GM12801 (cell line): ENCODE results near the gene ELAVL4.

ENCODE experiments used
- TF ChIP-seq, protein P1 (sequence below): IDR thresholded peaks from one replicate; pipeline ENCODE4 v1.5.1; 2011; ENCODE audit warnings: control low read depth; ENCODE audit not compliant: insufficient read length; ENCODE audit errors: extremely low read depth

ELAVL4 gene

DNA sequence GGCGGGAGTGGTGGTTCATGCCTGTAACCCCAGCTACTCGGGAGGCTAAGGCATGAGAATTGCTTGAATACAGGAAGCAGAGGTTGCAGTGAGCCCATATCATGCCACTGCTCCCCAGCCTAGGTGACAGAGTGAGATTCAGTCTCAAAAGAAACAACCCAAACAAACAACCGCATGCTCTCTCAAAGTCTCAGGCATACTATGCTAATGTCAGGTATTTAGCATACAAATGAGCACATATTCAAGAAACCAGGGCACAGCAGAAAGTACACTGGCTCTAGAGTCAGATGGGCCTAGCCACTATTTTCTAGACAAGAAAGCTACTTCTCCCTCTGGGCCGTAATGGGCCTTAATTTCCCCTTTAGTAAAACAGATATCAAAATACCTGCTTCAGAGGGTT is 55.0 kb downstream of the ELAVL4 start:
- TF ChIP-seq, protein P1, sequence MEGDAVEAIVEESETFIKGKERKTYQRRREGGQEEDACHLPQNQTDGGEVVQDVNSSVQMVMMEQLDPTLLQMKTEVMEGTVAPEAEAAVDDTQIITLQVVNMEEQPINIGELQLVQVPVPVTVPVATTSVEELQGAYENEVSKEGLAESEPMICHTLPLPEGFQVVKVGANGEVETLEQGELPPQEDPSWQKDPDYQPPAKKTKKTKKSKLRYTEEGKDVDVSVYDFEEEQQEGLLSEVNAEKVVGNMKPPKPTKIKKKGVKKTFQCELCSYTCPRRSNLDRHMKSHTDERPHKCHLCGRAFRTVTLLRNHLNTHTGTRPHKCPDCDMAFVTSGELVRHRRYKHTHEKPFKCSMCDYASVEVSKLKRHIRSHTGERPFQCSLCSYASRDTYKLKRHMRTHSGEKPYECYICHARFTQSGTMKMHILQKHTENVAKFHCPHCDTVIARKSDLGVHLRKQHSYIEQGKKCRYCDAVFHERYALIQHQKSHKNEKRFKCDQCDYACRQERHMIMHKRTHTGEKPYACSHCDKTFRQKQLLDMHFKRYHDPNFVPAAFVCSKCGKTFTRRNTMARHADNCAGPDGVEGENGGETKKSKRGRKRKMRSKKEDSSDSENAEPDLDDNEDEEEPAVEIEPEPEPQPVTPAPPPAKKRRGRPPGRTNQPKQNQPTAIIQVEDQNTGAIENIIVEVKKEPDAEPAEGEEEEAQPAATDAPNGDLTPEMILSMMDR: no peak

DNA sequence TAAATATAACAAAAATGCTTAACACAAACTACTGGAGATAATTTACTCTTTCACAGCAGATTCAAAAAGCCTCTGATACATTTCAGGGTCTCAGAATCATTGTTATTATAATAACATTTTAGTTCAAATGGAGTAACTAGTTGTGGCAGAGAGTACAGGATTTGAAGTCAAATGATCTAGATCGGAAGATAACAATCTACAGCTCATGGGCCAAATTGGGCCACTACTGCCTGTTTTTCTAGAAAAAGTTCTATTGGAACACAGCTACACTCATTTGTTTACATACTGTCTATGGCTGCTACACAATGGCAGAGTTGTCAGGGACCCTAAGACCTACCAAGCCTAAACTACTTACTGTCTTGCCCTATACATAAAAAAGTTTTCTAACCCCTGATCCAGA is 63.6 kb downstream of the ELAVL4 start:
- TF ChIP-seq, protein P1: no peak

DNA sequence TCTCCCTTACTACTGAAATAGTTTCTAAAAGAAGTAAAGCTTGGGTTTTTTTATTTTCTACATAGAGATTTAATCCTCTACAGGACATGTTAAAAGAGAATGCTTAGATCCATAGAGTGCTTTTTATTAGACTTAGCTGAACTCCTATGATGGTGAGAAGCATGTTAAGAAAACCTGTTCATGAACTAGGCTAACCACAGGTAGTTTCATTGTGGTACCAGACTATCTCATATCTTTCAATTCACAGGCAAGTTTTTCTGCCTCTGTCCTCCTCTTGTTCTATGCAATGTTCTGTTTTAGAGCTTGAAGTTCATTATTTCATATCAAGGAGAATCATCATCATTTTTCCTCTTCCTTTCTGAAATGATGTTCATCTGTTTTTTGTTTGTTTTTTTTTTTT is 65.4 kb downstream of the ELAVL4 start:
- TF ChIP-seq, protein P1: no peak

DNA sequence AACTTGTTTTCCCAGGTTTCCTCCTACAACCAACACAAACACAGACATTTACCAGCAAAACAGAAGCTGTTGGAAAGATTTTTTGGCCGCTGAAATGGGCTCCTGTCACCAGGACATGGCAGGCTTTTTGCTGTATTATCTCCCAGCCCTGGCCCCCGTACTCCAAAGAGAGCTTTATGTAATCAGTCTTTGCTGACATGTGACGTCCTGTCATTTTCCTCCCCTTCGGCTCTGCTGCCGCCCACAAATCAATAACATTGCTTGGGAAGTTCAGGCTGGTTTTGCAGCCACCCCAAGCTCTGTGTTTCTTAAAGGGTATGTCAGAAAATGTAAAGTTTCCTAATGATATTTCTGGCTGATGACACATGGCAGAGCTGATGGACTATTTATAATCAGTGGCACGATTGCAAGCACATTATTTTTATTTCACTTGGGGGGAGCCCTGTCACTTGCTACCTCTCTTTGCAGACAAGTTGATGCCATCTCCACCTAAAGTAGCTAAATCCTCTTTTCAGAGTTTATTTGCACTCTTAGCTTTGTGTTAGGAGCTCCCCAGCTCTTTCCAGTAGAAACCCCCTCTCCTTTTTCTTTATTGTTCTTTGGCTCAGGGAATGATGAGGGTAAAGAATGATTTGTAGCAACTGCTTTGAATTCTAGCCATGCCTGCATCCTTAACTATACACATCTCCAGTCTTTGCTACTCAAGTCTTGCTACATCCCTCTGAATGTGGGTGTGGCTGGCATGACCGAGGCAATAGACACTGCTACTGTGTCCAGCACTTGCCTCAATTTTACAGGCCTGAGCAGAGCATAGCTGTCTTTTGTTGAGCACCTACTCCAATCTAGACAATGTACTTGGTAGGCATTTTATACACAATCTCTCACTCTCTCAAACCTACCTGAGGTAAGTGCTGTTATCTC is 67.3 kb downstream of the ELAVL4 start:
- TF ChIP-seq, protein P1: no peak

DNA sequence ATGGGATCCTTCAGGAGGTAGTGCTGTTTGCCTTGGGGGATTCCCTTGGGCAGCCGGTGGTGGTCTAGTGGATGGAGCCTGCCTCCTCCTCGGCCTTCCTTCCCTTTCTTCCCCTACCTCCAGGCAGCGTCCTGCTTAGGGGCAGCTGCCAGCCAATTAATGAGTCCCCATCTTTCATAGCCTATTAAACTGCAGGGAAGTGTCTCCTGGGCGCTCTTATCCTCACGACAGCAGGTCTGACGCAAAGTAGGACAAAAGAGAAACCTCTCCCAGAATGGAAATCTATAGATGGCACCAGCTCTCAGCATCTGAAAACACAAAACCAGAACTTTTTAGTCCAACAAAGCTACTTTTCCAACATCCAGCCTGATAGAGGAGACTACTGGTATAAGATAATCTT is 69.3 kb downstream of the ELAVL4 start:
- TF ChIP-seq, protein P1: no peak

DNA sequence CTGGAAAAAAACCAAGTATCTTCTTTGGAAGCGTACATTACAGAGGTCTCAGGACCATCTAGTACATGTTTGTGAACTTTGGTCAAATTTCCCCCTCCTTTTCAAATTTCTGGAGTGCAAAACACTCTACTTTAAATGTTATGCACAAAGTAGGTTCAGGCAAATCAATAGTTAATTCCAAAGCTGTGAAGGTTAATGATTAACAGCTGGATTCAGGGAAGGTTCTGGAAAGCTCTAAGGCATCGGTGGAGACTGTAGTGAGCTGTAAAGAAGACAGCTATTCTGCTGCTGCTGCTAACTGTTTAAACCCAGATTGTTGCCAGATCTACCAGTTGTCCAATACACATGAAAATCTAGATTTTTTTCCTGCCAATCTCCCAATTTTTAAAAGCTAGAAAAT is 70.9 kb downstream of the ELAVL4 start:
- TF ChIP-seq, protein P1: no peak

DNA sequence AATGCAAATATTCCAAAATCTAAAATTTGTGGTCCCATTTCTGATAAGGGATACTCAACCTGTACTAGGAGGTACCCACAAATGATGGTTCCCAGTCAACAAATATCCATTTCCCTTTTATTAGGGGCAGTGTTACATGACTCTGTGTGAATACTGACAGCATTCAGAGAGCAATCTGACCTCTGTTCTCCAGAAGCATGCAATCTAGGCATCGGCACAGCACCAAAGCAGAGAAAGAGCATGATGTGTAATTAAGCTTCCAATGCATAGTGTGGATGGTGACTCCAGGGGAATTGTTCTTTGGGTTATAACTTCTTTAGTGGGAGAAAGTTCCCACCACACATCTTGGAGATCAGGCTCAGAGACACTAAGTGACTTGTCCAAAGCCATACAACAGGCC is 71.6 kb downstream of the ELAVL4 start:
- TF ChIP-seq, protein P1: no peak
